Progenitor cell of endocrine pancreas (in vitro differentiated cells): Measurements from ENCODE around the gene CUEDC1. TPM values are rescaled to one million over a fixed set of nuclear protein-coding genes. Genes with fewer than 3 reads are reported as not detected.
A peak's percentile ranks its signal among the peaks of the same experiment; 100 is the strongest.

Experiments used
- DNase-seq: peaks from one replicate; pipeline ENCODE4 v3.0.0; 2021; ENCODE audit warnings: low spot score; ENCODE audit not compliant: unreplicated experiment
- H3K27ac Mint-ChIP-seq: 2 replicates; pipeline ENCODE4 v1.8.0; 2021; ENCODE audit warnings: mild to moderate bottlenecking, moderate library complexity, mixed read lengths
- H3K27me3 Mint-ChIP-seq: 2 replicates; pipeline ENCODE4 v1.8.0; 2021; ENCODE audit warnings: mixed read lengths
- H3K36me3 Mint-ChIP-seq: 2 replicates; pipeline ENCODE4 v1.8.0; 2022; ENCODE audit warnings: mixed read lengths; ENCODE audit not compliant: insufficient read depth
- H3K4me1 Mint-ChIP-seq: 2 replicates; pipeline ENCODE4 v1.8.0; 2021; ENCODE audit warnings: low read depth, mixed read lengths
- H3K4me3 Mint-ChIP-seq: 2 replicates; pipeline ENCODE4 v1.8.0; 2021; ENCODE audit warnings: low read depth, mild to moderate bottlenecking, moderate library complexity, mixed read lengths
- H3K9me3 Mint-ChIP-seq: 2 replicates; pipeline ENCODE4 v1.8.0; 2021; ENCODE audit warnings: low read depth, mixed read lengths
- long read RNA-seq: library from polyadenylated mRNA; unstranded; transcript quantifications from one replicate; pipeline ENCODE4 v2.0.0, GENCODE V29; 2020
- total RNA-seq: library from RNA; stranded (reverse); gene quantifications from 2 replicates; pipeline ENCODE4 v1.2.1, GENCODE V29; 2021
- TF ChIP-seq, protein P1 (sequence below): fragments of 200-600 bp; sonication (generic); IDR thresholded peaks from one replicate; pipeline ENCODE4 v1.5.0; 2021; ENCODE audit warnings: antibody characterized with exemption, mild to moderate bottlenecking; ENCODE audit not compliant: unreplicated experiment

CUEDC1 gene, protein sequence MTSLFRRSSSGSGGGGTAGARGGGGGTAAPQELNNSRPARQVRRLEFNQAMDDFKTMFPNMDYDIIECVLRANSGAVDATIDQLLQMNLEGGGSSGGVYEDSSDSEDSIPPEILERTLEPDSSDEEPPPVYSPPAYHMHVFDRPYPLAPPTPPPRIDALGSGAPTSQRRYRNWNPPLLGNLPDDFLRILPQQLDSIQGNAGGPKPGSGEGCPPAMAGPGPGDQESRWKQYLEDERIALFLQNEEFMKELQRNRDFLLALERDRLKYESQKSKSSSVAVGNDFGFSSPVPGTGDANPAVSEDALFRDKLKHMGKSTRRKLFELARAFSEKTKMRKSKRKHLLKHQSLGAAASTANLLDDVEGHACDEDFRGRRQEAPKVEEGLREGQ
- 29.2 and 30.8 TPM in 2 replicates for total RNA-seq
- long read RNA-seq, partial matches to known transcripts: 2 of 5 reads
- long read RNA-seq, other reads (novel, unspliced or antisense): 3 of 5 reads

DNA sequence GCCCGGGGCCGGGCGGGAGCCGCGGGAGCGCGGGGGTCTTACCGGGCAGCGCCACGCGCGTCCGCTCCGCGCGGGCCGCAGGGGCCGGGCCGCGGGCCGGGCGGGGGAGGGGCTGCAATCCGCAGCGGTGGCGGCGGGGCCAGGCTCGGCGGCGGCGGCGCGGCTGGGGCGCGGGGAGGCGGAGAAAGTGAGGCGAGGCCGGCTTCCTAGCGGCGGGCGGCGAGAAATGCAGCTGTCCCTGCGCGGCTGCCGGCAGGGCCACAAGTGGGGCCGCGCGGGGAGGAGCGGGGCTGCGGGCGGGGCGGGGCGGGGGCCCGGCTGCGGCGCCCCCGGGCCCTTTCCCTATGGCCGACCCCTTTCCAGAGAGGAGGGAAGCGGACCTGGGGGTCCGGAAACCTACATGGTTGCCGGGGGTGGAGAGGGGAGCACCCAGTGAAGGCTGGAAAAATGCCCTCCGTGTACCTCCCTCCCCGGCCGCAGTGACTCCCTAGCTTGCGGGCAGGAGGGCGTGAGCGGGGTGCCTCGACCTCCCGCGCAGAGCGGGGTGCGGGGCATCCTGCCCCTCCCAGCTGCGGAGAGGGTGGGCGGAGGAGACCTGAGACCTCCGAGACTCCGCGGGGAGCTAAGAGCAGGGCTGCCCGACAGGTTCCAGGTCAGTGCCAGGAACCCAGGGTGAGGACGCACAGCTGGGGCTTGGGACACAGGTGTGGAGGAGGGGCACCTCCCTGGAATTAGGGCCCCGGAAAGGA, at the start of gene CUEDC1:
Gene CUEDC1, minus strand, starts transcription at position 230 of the 749 bp plus-strand sequence. CDS start 69,848 bp downstream, outside the sequence.
- H3K27ac Mint-ChIP-seq: peak within 1 kb of the TSS; percentile 93

DNA sequence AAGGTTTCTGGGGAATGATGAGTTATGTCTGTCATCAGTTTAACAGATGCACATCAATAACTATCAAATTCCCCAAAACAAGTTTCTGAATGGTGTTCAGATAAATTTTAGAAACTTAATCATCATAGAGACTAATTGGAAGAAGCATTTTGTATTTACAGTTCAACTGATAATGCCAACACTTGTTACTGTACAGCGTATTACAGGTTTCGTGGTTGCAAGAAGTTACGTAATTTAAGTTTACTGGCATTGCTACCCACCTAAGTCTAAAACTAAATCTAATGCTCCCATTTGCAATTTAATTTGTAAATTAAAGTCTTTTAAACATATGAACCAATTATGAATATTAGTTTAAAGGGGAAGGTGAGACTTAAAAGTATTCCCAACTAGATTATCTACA, 48.8 kb upstream of the CUEDC1 start:
- no peaks in the 10 kb centered on the region for H3K9me3 Mint-ChIP-seq
- DNase-seq: no peak
- no peaks in the 10 kb centered on the region for H3K27me3 Mint-ChIP-seq
- TF ChIP-seq, protein P1, sequence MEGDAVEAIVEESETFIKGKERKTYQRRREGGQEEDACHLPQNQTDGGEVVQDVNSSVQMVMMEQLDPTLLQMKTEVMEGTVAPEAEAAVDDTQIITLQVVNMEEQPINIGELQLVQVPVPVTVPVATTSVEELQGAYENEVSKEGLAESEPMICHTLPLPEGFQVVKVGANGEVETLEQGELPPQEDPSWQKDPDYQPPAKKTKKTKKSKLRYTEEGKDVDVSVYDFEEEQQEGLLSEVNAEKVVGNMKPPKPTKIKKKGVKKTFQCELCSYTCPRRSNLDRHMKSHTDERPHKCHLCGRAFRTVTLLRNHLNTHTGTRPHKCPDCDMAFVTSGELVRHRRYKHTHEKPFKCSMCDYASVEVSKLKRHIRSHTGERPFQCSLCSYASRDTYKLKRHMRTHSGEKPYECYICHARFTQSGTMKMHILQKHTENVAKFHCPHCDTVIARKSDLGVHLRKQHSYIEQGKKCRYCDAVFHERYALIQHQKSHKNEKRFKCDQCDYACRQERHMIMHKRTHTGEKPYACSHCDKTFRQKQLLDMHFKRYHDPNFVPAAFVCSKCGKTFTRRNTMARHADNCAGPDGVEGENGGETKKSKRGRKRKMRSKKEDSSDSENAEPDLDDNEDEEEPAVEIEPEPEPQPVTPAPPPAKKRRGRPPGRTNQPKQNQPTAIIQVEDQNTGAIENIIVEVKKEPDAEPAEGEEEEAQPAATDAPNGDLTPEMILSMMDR: no peak
- H3K4me1 Mint-ChIP-seq: peaks cover 32% of the 10 kb centered on the region
- no peak overlapping the region for H3K4me3 Mint-ChIP-seq
- H3K27ac Mint-ChIP-seq: peak overlapping the region; percentile 73
- H3K36me3 Mint-ChIP-seq: peaks cover 29% of the 10 kb centered on the region

More for the DNA sequence above, at the start of gene CUEDC1:
- Mint-ChIP-seq H3K27me3 (peaks cover 29% of the 10 kb centered on the region), H3K4me3 (peak within 1 kb of the TSS; percentile 83), H3K4me1 (peaks cover 16% of the 10 kb centered on the region), H3K36me3 (no peaks in the 10 kb centered on the region), H3K9me3 (no peaks in the 10 kb centered on the region)
- TF ChIP-seq, protein P1: peak; percentile 49
- peak; percentile 75 for DNase-seq

DNA sequence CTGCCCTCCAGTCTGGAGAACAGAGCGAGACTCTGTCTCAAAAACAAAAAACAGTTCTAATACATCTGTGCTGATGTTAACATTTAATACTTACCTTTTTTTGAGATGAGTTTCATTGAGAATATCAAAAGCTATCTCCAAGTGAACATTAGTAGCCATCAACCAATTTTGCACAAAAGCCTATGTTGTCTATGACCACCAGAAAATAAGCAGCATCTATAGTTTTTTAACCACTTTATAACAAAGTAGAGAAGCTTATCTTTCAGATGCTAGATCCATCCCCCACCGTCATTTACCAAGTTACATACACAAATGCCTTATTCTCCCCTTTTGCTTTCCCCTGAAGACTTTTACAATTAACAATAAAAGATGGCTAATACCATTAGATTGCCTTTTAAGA, 47.8 kb upstream of the CUEDC1 start:
- H3K9me3 Mint-ChIP-seq: no peaks in the 10 kb centered on the region
- H3K36me3 Mint-ChIP-seq: peaks cover 28% of the 10 kb centered on the region
- no peak overlapping the region for H3K4me3 Mint-ChIP-seq
- peaks cover 32% of the 10 kb centered on the region for H3K4me1 Mint-ChIP-seq
- TF ChIP-seq, protein P1: no peak
- H3K27me3 Mint-ChIP-seq: no peaks in the 10 kb centered on the region
- DNase-seq: no peak
- peak overlapping the region; percentile 43 for H3K27ac Mint-ChIP-seq

DNA sequence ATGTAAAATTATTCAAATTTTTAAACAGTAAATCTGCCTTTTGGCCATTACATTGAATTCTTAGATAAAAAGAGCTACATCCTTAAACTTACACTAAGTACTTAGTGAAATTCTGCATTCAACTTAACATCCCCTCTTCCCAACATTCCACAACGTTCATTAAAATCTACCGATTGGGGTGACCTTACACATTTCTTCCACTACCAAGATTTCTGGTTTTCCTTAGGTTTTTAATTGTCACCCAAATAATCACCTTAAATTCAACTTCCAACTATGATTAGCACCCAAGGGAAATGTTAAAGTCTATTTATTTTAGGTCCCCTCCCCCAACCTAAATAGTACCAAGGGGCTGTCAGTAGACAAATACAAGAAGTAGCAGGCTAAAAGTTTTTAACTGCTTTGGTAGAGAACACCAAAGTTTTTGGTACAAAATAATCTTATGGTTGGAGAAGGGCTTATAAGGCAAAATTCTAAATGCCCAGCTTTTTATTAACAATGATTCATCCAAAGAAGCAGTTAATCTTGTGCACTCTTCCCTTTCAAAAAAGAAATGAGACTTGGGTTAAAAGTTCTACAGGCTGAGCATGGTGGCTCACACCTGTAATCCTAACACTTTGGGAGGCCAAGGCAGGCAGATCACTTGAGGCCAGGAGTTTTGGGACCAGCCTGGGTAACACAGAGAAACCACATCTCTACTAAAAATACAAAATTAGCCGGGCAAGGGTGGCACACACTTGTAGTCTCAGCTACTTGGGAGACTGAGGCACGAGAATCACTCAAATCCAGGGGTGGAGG, 47.1 kb upstream of the CUEDC1 start:
- Mint-ChIP-seq H3K27ac (peak overlapping the region; percentile 43), H3K27me3 (no peaks in the 10 kb centered on the region), H3K9me3 (no peaks in the 10 kb centered on the region), H3K4me3 (no peak overlapping the region), H3K4me1 (peaks cover 29% of the 10 kb centered on the region), H3K36me3 (peaks cover 27% of the 10 kb centered on the region)
- TF ChIP-seq, protein P1: no peak
- DNase-seq: no peak
